GM18868 (cell line): ENCODE results near the gene MCOLN2.
"Not testable (repeated sequence)": the region's sequence is repeated elsewhere in the genome, so short reads cannot be mapped to it uniquely, and the experiment has no call there.

Source experiments
- ATAC-seq: cut with Tn5 transposase; IDR thresholded peaks from one replicate; pipeline ENCODE4 v1.9.1; 2021; ENCODE audit warnings: mild to moderate bottlenecking, moderate library complexity; ENCODE audit not compliant: unreplicated experiment

Gene MCOLN2

DNA sequence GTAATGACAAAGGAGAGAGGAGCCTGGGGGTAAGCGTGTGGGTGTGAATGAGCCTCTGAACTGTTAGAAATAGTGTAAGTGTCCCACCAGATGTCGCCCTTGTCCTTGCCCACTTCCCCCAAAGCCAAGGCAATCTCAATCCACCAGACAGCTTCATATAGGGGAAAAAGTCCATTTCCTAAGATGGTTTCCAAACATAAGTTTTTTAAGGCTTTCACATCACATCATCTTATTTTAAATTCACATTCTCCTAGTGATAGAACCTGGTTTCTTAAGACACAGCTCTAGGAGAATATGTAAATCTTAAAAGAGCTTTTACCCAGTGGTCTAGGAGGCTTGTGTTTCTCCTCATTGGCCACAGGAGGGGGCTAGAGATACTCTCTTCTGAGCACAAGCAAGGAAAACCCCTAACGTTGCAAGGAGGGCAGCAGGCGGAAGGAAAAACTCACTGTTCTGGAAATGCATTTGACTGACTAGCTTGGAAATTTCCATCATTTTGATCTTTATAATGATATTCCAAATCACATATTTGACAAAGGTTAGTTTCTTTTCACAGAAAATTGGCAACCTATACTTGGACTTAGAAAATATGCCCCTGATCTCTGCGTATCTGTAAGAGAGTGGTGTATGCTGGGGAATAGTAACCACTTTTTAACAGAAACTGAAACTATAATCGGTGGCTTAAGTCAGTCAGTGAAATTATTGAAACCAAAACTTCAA is 52.0 kb downstream of the MCOLN2 start:
- ATAC-seq = peak; percentile 84

DNA sequence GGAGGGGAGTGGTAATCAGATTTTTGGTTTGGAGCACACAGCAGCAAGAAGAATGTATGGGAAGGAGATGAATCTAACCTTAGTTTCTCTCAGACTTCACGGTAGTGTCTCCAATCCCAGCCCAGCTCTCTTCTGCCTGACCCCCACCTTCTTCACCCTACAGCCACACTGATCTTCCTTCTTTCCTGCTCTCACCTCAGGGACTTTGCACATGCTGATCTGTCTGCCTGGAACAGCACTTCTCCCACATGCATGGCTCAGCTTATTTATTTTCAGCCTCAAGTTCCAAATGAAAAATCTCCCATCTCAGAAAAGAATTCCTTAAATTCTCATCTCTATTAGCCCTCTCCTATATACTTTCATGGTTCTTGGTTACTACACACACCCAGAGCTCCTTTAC is 55.1 kb downstream of the MCOLN2 start:
- no peak for ATAC-seq

DNA sequence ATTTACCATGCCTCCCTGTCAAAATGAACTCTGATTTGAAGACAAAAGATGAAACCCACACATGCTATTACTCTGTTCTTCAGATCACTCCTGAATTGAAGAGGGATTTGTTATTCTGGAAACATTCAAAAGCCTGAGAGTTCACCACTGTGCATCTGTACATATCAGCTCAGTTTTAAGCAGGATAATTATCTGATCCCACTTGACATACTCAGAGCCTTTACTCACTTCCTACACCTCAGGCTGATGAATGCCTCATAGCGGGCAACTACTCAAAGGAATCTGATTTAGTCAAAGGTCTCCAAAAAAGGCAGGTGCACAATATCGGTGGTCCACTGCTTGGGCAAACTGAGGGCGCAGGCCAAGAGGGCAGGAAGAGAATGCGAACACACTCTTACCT is 56.4 kb downstream of the MCOLN2 start:
- ATAC-seq = no peak

DNA sequence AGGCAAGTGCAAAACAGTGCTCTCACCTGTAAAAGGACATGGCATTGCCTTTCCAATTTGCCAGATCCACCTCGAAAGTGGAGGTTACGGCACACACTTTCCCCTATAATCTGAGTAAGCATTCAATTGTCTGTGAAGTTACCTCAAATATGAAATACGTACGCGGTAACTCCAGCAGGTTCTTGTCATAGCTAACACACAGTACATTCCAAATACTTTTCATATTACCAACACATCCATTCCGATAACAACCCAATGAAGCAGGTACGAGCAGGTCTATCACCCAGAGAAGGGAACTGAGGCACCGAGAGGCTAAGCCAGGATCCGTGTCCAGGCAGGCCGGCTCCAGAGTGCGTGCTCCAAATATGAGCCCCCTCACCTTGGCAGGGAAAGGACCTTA is 57.2 kb downstream of the MCOLN2 start:
- ATAC-seq = no peak

DNA sequence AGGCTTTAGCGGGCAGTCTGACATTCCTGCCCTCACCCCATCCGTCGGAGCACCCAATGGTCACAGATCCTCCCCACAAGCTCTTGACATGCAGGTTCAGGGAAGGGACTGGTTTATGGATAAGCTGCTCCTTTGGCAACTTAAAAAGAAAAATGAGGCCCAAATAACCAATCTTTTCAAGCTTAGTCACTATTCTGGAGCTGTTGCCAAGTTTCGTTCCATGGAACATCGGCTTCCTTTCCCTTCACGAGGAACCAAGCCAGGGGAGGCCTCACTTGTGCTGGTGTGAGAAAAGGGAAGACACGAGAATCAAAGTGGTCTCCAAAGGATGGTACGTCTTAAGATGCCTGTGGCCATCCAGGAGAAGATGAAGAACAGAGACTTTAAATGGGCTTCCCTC is 57.8 kb downstream of the MCOLN2 start:
- ATAC-seq = no peak

DNA sequence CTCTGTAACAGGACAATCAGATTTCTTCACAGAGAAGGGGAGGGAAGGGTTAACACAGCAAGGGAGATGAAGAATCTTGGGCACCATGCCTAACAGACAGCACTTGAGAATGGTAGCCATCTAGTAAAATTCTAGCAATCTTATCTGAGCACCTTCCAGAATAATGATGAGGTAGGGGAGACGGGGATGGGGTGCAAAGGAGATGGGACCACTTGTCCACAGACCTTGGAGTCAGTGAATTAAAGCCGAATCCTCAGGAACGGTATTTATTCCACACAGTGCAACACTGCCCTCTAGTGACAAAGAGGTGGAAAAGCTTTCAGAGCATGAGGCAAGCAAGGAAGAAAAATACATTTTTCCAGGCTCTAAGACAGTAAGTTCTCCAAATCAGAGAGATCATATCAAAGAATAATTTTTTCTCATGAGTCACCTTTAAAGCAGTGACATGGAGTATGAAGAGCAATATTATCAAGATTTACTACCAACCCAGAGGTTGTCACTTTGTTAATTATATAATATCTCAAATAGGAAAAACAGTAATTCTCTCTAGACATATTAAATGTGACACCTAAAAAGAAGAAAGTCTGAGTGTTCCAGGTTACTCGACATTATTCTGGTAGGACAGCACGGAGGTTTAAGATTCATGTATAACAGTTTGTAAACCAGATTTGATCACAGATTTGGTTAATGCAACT is 60.6 kb downstream of the MCOLN2 start:
- ATAC-seq = peak; percentile 40

DNA sequence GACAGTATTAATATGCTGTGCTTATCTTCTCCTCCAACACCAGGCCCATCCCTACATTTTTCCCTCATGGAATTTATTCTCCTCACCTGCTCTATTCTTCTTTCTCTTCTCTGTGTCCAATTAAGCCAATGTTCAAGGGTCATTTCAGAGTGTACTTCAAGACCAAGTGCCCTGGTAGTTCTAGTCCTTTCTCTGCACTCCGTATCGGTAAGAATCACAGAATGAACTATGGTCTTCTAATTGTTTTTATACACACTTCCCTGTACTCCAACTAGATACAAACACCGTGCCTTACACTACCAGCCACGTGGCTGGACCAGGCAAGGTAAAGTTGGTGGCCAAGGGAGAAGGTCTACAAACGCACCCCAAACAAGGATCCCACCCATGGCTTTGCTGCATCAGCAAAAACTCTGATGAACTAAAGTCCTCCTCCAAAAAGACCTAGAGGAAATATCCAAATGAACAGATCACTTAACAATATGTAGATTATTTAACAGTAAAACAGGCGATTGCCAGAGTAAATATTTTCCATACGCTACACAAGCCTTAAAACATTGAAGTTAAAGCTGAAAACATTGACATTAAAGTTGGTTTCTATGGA is 63.8 kb downstream of the MCOLN2 start:
- no peak for ATAC-seq

DNA sequence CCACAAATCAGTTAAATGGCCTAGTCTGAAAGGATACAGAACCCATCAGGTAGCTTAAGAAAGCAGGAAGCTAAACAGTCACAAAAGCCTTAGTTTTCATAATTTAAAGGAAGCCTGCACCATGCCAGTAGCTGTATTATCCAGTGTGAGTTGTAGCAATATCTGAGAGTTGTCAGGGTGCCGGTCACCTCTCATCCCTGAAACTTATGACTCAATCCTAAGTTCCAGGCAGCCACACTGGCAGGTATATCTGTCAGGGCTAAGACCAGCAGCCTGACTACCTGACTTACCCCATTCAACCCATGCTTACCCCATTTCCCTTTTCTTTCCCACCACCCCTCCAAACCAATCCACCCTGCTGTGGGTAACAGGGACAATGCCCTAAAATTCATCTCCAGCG is 66.1 kb downstream of the MCOLN2 start:
- no peak for ATAC-seq

DNA sequence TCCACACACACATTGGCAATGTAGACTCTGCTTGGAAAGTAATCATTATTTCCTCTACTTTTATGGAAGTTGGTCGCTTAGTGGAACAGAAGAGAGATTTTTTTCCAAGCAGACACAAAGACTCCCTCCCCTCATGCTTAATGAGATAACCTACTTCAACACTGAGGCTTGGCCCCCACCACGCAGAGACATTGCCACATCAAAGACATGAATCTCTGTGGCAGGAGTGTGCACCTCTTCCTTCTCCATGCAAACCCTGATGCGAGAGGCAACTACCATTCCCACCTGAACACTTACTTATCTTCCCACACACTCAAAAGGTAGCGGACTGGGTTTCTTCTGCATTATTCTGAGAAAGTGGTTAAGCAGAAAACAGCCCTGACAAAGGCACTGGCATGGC is 66.6 kb downstream of the MCOLN2 start:
- ATAC-seq = no peak

DNA sequence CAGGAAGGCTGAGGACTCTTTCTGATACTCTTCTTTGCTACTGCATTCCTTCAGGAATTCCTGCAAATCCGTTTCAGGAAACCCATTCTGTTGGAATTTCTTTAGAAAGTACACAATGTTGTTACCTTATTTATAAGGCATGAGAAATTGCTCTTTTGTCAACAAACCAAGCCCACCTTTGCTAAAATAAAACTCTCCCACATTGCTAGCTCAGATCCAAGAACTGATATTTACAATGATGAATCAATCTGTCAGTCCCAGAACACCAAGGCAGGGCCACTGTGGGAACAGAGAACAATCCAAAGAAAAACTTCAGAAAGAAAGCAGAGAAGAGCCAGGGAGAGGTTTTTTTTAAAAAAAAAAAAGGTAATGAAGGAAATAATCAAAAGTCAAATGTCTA is 67.3 kb downstream of the MCOLN2 start:
- ATAC-seq = no peak

DNA sequence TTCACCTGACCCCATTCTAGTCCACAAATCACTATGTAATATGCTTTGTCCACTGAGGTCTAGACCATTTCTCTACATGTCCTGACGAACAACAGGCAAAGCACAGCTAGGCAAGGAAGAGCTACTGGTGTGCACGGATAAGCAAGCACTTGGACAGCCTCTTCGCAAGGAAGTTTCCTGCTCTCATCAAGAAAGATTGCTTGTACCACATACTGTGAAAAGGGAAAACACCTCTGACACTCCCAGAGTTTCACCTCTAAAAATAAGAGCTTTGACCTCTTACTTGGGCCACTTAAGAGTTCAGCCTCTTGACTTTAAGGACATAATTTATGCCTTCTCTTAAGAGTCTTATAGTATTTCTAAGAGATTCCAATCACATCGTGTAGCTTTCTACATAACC is 67.9 kb downstream of the MCOLN2 start:
- no peak for ATAC-seq

DNA sequence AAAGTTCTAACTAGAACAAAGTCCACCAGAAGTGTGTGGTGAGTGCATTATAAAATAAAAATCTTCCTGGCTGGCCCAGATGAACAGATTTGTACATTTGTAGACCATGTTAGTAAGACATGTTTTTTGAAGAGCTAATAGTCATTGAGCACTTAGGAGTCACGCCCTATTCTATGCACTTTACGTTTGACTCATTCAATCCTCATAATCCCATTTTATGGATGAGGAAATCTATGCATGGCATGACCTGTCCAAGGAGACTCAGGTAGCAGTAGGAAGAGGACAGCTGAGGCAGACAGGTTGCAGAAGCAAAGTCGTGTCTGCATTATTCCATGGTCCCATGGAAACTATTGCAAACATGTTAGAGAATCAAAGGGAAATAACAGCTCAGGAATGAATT is 73.6 kb downstream of the MCOLN2 start:
- no peak for ATAC-seq

DNA sequence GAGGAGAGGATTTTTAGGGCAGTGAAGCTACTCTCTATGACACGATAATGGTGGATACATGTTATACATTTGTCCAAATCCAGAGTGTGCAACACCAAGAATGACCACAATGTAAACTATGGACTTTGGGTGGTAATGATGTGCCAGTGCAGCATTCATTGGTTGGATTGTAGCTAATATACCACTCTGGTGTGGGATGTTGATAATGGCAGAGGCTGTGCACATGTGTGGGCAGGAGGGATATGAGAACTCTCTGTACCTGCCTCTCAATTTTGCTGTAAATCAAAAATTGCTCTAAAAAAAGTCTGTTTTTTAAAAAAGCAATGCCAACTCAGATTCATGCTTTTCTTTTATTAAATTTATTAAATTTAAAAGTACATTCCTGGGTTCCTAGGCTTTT is 76.8 kb downstream of the MCOLN2 start:
- no peak for ATAC-seq

DNA sequence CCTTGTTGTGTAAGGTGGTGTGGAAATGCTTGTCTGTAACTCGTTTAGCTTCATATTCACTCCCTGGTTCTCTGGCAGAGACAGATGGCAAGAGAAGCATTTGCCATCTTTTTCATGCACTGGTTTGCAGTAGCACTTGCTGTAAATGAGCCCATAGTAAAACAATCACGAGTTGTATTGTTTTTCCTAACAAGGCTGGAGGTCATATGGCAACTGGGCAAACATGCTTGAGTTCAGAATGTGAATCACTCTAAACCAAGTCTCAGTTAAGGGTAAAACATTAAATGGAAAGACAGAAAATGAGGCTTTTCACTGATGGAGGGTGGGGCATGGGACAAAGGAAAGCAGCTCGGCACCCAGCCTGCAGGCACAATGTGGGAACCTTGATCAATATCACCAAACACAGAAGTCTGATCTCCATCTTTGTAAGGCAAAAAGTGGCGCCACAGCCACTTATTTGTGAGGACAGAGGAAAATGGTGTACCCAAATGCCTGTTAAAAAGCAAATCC is 77.4 kb downstream of the MCOLN2 start:
- no peak for ATAC-seq

DNA sequence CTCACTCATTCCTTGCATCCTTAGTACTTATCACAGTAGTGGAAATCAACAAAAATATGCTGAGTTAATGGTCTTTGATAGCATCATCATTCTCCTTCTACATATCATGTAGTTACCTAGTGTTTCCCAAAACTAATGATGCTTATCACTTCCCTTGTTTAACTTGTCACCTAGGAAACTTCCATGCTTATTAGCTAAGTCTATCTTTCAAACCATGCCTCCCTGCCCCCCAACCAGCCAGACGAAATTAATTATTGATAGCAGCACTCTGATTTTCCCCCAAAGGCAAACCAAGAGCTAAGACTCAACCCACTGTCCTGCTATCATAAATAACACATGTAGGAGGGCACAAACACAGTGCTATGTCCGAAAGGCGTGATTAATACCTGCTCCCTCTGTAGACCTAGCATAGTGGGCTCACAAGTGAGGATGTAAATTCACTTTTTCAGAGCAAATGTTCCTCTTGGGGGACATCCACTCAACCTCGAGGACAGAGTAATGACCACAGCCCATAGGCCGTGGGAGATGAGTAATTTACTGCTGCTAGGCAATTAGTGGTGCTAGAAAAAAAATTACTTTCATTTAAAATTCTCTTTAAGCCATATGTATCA is 78.1 kb downstream of the MCOLN2 start:
- no peak for ATAC-seq

DNA sequence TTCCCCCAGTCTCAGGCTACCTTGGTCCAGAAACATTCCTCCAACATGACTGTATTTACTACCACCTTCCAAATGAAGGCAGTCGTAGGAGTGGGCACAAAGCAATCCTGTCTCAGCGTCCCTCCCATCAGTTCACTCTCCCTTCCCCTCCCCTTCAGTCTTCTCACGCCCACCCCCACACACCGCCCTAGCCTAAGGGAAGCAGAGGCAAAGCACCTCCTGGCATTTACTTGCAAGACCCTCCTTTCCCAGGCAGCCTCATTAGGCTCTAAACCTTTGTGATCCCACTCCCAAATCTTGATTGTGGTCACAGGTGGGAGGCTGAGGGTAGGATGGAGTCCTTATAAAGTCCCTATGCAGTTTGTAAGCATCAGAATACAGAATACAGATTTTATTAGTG is 80.0 kb downstream of the MCOLN2 start:
- no peak for ATAC-seq

DNA sequence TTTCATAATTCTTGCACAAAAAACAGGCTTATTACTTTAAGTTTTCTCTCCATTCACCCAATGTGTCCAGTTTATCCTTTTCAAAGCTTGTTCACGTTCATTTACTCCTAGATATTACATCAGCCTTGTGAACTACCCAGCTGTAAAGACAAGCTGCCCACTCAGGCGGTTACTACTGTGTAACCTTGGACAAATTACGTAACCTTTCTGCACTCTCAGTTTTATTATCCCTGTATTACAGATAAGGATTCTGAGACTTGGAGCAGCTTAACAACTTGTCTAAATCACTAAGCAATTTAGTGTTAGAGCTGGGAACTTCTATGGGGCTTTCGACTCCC is 83.4 kb downstream of the MCOLN2 start:
- ATAC-seq = no peak

DNA sequence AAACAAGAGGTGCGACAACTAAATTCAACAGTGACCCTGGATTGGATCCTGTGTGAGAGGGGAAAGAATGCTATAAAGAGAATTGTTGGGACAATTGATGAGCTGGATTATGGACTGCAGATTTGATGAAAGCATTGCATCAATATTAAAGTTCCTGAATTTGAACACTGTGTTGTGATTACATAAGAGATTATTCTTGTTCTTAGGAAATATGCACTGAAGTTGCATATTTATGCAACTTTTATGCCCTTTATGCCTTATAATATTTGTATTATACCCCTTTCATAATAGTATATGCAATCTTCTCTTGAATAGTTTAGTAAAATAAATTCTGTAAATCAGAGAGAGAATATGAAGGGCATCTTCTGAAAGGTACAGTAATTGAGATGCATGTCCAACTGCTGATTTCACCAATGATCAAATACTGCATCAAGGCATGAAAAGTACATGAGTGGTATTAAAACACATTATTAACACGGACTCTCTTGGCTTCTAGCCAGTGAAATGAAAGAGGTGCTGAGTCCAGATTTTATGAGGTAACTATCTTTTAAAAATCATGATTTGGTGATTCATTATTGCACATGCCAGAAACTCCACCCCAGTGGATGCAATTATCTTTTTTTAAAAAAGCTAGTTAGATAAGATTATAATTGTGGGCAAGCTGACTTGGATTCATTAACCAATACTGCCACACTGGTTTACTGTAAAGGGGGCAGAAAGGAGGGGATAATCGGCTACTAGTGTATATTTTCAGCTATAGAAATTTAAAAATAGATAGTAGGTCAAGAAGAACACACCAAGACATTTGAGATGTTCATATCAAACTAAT is 84.0 kb downstream of the MCOLN2 start:
- ATAC-seq = no peak

DNA sequence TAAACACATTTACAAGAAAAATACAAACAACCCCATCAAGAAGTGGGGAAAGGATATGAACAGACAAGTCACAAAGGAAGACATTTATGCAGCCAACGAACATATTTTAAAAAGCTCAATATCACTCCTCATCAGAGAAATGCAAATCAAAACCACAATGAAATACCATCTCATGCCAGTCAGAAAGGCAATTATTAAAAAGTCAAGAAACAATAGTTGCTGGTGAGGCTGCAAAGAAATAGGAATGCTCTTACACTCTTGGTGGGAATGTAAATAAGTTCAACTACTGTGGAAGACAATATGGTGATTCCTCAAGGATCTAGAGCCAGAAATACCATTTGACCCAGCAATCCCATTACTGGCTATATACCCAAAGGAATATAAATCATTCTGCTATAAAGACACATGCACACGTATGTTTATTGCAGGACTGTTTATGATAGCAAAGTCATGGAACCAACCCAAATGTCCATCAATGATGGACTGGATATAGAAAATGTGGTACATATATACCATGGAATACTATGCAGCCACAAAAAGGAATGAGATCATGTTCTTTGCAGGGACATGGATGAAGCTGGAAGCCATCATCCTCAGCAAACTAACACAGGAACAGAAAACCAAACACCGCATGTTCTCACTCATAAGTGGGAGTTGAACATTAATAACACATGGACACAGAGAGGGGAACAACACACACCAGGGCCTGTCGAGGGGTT is 88.0 kb downstream of the MCOLN2 start:
- ATAC-seq = not testable (repeated sequence)

DNA sequence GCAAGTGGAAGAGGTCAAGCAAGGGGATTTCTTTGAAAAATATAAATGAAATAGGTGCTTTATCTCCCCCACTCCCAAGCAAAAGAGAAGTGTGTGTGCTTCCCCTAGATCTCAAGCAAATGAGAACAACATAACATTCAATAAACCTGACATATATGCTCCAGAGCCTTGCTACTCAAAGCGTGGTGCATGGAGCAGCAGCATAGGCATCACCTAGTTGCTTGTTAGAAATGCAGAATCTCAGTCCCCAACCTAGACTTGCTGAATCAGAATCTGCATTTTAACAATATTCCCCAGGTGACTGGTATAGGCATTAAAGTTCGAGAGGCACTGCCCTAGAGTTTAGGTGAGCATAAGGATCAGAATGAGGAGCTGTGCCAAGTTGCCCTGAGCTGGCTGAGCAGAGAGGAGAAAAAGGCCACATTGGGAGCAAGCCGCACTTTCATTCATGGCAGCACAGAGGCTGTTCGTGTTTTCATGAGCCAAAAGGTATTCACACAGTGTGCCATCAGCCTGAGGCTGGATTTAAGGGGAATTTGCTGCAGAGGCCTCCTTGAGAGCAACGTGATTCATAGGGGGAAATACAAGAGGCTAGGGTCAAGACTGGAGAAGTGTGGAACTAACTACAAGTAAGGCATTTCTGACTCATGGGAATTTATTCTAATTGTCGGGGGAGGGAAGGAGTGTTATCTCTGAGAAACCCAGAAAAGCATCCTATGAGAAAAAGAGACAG is 89.7 kb downstream of the MCOLN2 start:
- no peak for ATAC-seq
